IPS DF 4.7 (cell line): ENCODE data around the gene PTPN3.

Source experiments
- DNase-seq: peaks from one replicate; pipeline ENCODE4 v3.0.0-alpha.2; 2013; ENCODE audit warnings: low spot score; ENCODE audit errors: extremely low read depth

The PTPN3 gene

DNA sequence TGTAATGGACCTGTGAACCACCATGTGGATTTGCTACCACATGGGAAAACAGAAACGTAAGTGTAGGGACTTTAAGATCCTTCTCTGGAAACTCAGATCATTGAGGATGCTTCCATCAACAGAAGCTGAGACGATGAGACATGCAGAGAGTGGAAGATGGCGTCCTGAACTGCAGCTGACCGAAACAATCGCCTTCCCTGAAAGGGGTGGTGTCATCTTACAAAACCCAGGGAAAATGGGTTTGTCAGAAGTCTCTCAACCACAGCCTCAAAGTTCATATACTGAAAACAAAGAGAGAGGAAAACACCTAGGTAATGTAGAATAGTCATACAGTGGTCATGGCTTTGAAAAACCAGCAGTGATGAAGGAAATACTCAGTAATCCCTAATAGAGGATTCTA lies 6.6 kb upstream of the PTPN3 start:
- no peak for DNase-seq

GRCh38 chr9:109500421-109500974 lies 2.4 kb upstream of the PTPN3 start:
- DNase-seq, result no peak

- DNase-seq, result no peak
Measured at GRCh38 chr9:109499631-109500410, 1.7 kb upstream of the PTPN3 start.

DNA sequence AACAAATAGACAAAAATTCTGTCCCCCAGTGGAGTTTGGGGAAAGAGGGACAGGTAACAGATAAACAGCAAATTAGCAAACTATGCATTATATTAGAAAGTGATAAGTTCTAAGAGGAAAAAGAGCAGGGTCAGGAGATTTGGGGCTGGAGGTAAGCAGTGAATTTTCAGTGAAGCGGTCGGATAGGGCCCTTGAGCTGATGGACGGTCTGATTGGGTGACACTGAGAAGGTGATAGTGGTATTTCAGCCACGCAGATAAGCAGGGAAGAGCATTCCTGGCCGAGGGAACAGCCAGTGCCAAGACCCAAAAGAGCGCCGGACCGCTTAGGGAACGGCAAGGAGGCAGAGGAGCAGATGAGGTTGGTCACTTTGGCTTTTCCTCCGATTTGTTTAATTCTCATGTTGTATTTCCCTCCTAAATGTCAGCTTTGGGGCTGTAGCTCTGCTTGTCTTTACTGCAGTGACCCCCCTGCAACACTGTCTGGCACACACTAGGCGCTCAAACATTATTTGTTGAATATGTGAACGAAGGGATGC lies 1.1 kb upstream of the PTPN3 start:
- no peak for DNase-seq

DNA sequence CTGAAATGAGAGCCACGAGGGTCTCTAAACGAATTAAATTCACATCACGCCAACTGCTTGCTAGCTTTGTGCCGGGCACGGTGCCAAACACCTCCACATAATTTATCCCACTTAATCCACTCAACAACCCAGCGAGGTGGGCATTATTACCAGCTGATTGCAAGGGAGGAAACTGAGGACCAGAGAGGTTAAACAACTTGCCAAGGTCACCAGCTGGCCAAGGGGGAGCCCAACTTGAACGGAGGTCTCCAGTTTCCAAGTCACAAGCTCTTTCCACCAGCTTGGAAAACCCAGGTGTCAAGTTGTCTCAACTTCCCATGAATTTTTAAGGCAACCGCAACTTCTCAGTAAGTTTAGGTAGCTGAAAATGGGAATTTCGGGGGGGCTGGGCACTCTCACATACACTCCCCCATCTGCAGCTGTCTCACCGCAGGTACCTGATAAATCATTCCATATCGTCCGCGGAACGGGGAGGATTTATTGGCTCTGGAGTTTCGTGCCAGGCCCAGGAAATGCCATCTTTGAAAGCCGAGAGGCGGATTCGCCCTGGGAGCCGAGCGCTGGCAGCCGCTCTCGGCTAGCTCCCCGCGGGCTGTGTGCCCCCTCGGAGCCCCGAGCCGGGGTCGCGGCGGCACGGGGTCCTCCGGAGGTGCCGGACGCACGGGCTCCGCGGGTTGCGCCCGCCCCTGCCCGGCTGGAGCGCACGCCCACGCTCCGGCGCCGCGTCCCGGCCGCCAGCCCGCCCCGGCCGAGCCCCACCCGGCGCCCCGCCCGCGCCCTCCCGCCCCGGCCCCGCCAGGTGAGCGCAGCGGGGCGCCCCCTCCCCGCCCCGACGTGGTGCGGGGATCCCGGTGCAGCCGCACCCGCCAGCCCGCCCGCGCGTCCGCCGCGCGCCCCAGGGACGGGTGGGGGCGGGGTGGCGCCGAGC lies 617 bp downstream of the PTPN3 start:
- DNase-seq, result no peak

DNA sequence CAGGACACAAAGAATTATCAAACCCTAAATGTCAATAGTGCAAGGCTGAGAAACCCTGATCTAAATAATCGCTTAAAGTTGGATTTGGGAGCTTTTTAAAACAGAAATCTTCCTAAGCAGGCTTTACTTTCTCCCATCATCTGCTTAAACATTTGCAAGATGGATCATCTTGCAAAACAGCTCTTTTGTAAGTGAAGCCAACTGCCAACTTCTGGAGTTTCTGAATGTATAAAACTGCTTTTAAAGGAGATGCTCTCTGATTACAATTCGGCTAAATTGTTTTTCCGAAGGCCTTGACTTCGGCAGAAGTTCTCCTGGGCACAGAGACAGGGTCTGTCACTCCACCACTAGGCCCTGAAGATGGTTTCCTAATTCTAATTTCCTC lies 1.3 kb downstream of the PTPN3 start:
- DNase-seq, result no peak

DNA sequence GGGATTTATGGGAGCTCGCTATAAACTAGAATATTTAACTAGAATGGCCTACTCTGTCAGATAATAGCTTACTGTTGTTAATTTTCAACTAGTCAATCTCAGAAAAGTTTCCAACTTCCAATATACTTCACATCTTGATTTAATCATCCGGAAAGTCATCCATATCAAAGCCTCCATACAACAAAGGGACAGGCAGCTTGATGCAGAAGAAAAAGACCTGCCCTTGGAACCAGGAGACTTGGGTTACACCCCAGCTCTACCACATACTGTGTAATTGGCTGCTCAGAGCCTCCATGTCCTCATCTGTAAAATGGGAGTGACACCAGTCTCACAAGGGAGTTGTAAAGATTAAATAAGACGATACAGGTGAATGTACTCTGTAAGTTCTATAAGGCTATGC lies 1.9 kb downstream of the PTPN3 start:
- DNase-seq, result no peak

GRCh38 chr9:109493648-109494047 lies 4.5 kb downstream of the PTPN3 start:
- no peak for DNase-seq

DNA sequence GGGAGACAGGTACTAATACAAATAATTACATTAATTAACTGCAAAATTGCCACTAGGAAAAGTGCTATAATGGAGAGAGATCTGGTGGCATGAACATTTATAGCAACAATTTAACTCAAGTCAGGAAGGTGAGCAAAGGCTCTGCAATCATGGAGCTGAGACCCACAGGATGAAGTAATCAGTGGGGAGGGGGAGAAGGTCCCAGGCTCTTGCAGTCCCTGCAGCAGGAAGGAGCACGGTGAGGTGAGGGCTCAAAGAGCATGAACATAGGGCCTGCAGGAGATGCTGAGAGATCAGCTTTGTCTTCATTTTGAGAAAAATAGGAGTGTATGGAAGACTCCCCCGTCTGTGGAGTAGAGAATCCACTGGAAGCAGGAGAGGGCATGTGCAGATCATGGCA lies 6.5 kb downstream of the PTPN3 start:
- no peak for DNase-seq

DNA sequence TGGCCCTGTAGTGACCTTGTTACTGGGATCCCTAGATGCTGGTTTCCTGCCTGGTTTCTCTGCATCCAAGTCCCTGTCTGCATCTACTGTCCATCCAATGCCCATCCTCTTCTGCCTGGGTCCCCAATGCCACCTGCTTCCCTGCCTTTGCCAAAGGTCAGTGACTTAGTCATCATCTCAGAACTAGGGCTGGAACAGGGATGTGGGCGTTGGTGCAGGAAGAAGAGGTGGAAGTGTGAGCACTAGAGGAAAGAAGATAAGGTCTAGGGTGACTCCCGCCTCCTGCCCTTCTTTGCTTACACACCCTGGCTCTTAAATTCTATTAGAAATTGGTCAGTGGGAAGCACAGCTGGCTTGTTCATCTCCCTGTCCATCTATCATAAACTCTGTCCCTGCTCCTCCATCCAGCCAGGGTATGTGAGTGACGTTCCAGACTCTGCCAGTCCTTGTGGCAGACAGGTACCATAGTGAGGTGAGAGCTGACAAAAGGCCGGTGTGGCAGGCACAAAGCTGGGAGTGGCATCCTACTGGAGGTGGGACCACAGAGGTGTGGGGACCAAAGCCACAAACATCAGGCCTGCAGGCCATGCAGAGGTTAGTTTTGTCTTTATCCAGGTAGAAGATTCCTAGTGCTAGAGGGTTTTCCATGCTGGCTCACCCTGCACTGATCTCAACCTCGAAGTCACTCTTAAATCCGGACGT lies 9.2 kb downstream of the PTPN3 start:
- no peak for DNase-seq

- DNase-seq, result no peak
Measured at GRCh38 chr9:109488351-109488750, 9.8 kb downstream of the PTPN3 start.

GRCh38 chr9:109487247-109487646 lies 10.9 kb downstream of the PTPN3 start:
- DNase-seq, result no peak

DNA sequence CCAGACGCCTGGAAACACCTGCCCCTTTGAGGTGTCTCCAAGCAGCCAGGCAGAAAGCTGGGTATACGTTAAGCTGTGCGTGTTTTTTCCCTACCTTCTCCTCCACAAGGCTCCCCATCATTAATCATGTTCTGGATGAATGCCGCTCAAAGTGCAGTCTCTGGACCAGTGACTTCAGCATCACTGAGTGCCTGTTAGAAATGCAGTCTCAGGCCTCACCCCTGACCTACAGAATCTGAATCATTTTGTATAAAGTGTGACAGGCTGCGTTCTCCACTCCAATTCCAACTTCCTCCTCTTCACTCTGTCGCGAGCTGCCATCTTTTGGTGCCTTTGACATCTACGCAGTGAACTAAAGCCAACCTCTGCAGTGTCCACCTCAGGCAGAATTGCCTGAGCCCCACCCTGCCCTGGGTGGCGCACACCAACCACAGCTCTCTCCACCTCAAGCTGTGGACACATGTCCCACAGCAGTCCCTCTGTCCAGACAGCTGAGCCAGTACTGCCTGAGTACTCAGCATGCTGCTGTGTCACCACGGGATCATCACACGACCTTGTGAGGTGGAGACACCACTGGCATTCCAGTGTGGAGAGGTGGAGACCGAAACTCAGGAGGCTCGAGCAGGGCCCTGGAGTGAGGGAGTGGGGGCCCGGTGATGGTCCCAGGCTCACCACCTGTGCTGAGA lies 14.2 kb downstream of the PTPN3 start:
- DNase-seq, result no peak

DNA sequence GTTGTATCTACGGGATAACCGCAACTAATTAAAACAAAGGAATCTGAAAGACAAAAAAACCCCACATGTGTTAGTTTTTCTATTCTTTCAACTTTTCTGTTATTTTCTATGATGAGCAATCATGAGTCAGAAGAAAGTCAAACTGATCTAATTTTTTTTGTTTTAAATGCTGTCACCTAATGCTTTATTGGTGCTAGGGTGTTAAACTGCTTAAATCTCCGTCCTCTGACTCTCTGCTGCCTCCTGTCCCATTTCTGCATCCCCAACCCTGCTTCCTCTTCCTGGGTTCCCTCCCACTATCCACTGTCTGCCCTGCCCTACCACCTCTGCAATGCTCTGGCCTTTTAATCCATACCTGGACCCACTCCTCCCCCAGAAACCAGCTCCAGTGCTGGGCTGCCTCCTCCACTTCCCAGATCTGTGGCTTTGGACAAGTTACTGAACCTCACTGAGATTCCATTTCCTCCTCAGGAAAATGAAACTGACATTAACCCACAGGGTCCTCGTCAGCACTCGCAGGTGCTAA lies 15.7 kb downstream of the PTPN3 start:
- no peak for DNase-seq

- no peak for DNase-seq
Measured at GRCh38 chr9:109481856-109482255, 16.3 kb downstream of the PTPN3 start.

DNA sequence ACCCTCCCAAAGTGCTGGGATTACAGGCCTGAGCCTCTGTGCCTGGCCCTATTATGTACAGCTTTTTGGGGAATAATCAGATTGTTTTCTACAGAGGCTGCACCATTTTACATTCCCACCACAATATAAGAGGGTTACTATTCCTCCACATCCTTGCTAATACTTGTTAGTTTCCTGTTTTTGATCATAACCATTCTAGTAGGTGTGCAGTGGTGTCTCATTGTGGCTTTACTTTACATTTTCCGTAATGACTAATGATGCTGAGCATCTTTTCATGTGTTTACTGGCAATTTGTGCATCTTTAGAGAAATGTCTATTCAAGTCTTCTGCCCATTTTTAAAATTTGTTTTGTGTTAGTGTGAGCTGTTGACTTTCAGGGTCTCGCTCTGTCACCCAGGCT lies 18.3 kb downstream of the PTPN3 start:
- DNase-seq, result no peak

- no peak for DNase-seq
Measured at GRCh38 chr9:109478665-109479380, 19.3 kb downstream of the PTPN3 start.

DNA sequence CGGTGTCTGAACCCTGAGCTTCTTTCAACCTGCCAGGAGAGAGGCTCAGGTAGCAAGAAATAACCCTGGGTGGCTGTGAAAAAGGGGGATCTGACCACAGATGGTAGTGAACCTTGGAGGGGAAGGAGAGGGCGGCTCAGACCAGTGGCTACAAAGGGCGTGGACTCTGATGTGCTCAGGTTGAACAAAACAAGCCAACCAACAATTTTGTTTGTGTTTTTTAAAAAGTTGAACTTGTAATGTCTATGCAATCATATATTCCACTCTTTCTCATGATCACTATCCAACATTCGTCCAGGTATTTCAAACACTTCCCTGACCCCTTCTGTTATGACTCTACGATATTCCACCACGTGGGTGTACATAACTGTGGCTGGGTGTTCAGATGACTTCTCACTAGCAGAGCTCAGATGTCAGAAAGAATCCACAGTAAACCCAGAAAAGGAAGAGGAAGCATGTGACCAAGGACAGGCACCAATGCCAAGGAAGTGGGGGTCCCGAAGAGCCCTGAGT lies 20.0 kb downstream of the PTPN3 start:
- no peak for DNase-seq

DNA sequence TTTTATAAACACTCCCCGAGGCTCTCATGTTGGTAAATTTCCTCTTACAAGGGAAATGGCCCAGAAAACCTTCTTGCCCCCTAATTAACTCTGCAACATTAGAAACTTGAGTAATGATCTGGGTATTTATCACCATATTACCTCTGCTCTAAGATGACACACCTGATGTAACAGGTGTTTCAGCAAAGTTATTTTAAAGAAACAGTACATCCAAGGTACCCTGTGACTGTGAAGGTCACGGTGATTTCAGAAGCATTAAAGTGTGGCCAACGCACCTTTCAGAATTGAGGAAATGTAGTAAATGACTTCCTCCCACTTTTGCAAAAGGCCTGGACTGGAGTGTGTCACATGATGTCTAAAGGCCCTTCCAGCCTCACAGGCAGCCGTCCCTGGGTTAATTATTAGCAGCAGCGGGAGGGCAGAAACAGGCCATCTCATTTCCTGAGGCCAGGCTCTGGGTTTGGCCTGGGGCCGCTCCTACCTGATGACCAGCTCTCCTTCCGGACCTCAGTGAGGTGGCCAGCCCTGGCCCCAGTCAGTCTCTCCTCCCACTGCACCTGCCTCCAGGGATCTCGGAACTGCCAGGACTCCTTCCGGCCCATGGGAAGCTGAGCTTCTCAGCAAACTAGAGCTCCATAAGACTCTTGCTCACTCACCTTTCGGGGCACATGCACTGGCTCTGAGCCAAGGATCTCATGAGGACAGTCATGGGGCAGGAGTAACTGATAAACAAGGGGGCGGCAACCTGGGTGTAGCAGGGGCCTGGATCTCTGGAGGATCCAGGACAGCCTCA lies 20.7 kb downstream of the PTPN3 start:
- no peak for DNase-seq
